Measurements from ENCODE around the gene ELAC1. TPM values are rescaled to one million over a fixed set of nuclear protein-coding genes. Genes with fewer than 3 reads are reported as not detected.

The ELAC1 gene
- total and polyA plus RNA-seq, 2 of the 8 experiments (the other 6 are each of a cell fraction or from before 2014, with no cell fraction given) = 2.3 to 3.4 TPM

GRCh38 chr18:51025512-51025911 is 57.7 kb downstream of the ELAC1 start (continued):
- TF ChIP-seq CTBP2 (IDR thresholded peaks at IDR 0.05; ENCODE audit: borderline replicate concordance, insufficient read depth, insufficient read length, low read length) = no peak
- no peak for TF ChIP-seq SAP30 (IDR thresholded peaks at IDR 0.05; ENCODE audit: insufficient read depth, insufficient replicate concordance, low read length)
- TF ChIP-seq KDM5A (IDR thresholded peaks at IDR 0.05; ENCODE audit: low read length) = no peak
- no peak for TF ChIP-seq RAD21 (IDR thresholded peaks at IDR 0.05 in 1 of 2, conservative IDR thresholded peaks at IDR 0.05 in 1 of 2; ENCODE audit: low read depth in 2 of 2, low read length in 2 of 2)
- TF ChIP-seq SIX5 (IDR thresholded peaks at IDR 0.05; ENCODE audit: low read depth, low read length) = no peak

Data from H1 (cell line).